CD1c-positive myeloid dendritic cell (primary cell): ENCODE measurements around the gene SLC16A5.
A peak's percentile ranks its signal among the peaks of the same experiment; 100 is the strongest.
"Not testable (repeated sequence)": the region's sequence is repeated elsewhere in the genome, so short reads cannot be mapped to it uniquely, and the experiment has no call there.

Experiments used
- DNase-seq: peaks from one replicate; pipeline ENCODE4 v3.0.0-alpha.2; 2016; ENCODE audit errors: extremely low spot score

SLC16A5 gene

GRCh38 chr17:75133001-75133400, 45.2 kb downstream of the SLC16A5 start:
- no peak for DNase-seq

GRCh38 chr17:75133607-75134347, 46.0 kb downstream of the SLC16A5 start:
- not testable (repeated sequence) for DNase-seq

- DNase-seq, result no peak
Measured at GRCh38 chr17:75135452-75135851, 47.7 kb downstream of the SLC16A5 start.

GRCh38 chr17:75135946-75136345, 48.2 kb downstream of the SLC16A5 start:
- no peak for DNase-seq

- DNase-seq, result not testable (repeated sequence)
Measured at GRCh38 chr17:75137762-75138161, 50.0 kb downstream of the SLC16A5 start.

GRCh38 chr17:75138519-75138918, 50.8 kb downstream of the SLC16A5 start:
- DNase-seq, result no peak

- DNase-seq, result no peak
Measured at GRCh38 chr17:75142236-75142971, 54.6 kb downstream of the SLC16A5 start.

GRCh38 chr17:75144816-75145512, 57.2 kb downstream of the SLC16A5 start:
- peak; percentile 24 for DNase-seq

GRCh38 chr17:75146592-75146991, 58.8 kb downstream of the SLC16A5 start:
- peak; percentile 60 for DNase-seq

GRCh38 chr17:75147878-75148546, 60.3 kb downstream of the SLC16A5 start:
- peak; percentile 71 for DNase-seq

GRCh38 chr17:75151930-75152329, 64.2 kb downstream of the SLC16A5 start:
- DNase-seq, result no peak

- no peak for DNase-seq
Measured at GRCh38 chr17:75152523-75152921, 64.8 kb downstream of the SLC16A5 start.

GRCh38 chr17:75152922-75153779, 65.4 kb downstream of the SLC16A5 start:
- DNase-seq, result peak; percentile 53

- DNase-seq, result no peak
Measured at GRCh38 chr17:75153780-75154194, 66.0 kb downstream of the SLC16A5 start.

- DNase-seq, result peak; percentile 98
Measured at GRCh38 chr17:75154195-75155106, 66.7 kb downstream of the SLC16A5 start, which contains the start of gene JPT1. Gene JPT1 (minus strand): TSS chr17:75154512. CDS start chr17:75154397, 115 bp downstream.

GRCh38 chr17:75155191-75155601, 67.4 kb downstream of the SLC16A5 start:
- no peak for DNase-seq
